LNCaP clone FGC (cell line): ENCODE results near the gene DGCR2.

Experiments used
- DNase-seq: peaks from one replicate; pipeline ENCODE4 v3.0.0-alpha.2; 2011; ENCODE audit warnings: low read depth
- H3K4me3 ChIP-seq: 2 replicates; pipeline ENCODE4 v1.5.1; 2011; ENCODE audit warnings: mild to moderate bottlenecking, low read depth, low read length, control low read depth
- CTCF ChIP-seq: IDR thresholded peaks from 2 replicates; pipeline ENCODE4 v1.5.1; 2012; ENCODE audit warnings: mild to moderate bottlenecking; ENCODE audit not compliant: control insufficient read depth, insufficient read depth; ENCODE audit errors: extremely low read depth

Gene DGCR2, protein sequence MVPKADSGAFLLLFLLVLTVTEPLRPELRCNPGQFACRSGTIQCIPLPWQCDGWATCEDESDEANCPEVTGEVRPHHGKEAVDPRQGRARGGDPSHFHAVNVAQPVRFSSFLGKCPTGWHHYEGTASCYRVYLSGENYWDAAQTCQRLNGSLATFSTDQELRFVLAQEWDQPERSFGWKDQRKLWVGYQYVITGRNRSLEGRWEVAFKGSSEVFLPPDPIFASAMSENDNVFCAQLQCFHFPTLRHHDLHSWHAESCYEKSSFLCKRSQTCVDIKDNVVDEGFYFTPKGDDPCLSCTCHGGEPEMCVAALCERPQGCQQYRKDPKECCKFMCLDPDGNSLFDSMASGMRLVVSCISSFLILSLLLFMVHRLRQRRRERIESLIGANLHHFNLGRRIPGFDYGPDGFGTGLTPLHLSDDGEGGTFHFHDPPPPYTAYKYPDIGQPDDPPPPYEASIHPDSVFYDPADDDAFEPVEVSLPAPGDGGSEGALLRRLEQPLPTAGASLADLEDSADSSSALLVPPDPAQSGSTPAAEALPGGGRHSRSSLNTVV

DNA sequence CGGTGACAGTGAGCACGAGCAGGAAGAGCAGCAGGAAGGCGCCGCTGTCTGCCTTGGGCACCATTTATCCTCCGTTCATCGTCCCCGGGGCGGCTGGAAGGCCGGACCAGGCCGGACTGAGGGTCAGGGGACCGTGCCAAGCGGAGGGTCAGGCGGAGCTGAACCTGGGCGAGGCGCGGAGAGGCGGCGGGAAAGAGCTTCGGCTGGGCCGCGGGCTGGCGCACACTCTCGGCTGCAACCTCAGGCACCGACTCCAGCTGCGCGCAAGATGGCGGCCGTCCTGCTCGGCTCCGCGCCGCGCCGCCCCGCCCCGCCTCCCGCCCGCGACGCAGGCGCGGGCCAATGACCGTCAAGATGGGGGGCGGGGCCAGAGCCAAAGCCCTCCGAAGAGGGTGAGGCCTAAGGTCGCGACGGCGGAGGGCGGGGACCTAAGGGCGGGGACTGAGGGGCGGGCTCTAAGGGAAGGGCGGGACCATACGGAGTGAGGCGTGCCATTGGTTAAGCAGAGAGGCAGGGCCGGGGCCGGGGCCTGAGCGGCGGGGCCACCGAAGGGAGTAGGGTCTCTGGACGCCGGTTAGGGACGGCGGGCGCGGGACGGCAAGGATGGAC, at the start of gene DGCR2:
Gene DGCR2 (minus strand): TSS at position 270 of the 609 bp plus-strand sequence. CDS start 206 bp downstream, at position 64.
- peak within 1 kb of the TSS; percentile 78 for H3K4me3 ChIP-seq
- TF ChIP-seq CTCF: no peak
- peak; percentile 76 for DNase-seq

GRCh38 chr22:19169947-19170318, 47.7 kb upstream of the DGCR2 start:
- no peak for TF ChIP-seq CTCF
- no peak overlapping the region for H3K4me3 ChIP-seq
- DNase-seq: no peak

DNA sequence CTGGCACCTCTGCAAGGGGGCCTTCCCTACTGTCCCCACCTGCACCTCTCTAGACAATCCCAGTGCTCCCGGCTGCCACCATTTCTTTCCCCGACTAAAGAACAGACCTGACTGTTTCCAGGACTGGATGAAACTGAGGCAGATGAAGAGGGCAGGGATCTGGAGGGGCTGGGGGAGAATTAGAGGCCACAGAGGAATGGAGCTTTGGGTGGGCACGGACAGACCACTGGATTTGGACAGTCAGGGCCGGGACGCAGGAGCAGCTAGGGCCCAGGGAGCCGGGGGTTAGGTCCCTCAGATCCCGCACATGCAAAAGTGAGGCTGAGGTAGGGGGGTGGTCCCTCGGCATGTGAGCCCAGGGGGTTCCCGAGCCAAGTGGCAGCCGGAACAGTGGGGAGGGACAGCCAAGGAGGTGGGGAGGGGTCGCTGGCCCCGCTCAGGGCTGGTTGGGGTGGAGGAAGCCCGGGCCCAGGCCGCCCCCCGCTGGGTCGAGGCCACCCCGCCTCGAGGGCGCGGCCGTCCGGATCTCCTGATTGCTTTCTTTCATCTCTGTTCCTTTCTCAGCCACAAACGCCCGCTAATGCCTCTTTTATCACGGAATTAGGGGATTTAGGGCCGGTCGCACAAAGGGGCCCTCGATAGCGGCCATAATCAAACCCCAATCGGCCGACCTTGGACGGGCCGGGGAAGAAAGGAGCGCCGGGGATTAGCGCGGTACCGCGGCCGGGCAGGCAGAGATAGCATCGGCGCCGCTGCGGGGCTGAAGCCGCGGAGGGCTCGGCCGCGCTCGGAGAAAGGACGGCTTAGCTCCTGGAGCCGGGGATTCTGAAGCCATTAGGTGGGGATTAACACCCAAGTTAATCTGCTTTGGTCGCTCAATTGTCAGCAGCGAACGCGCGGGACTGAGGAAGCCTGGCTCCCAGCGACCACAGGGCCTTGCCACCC, 47.1 kb upstream of the DGCR2 start:
- no peak overlapping the region for H3K4me3 ChIP-seq
- no peak for TF ChIP-seq CTCF
- DNase-seq: no peak

- no peak for TF ChIP-seq CTCF
- DNase-seq: no peak
- H3K4me3 ChIP-seq: no peak overlapping the region
Observed at GRCh38 chr22:19168088-19168890, 46.1 kb upstream of the DGCR2 start.

- DNase-seq: no peak
- no peak overlapping the region for H3K4me3 ChIP-seq
- TF ChIP-seq CTCF: no peak
Observed at GRCh38 chr22:19167106-19167869, 45.1 kb upstream of the DGCR2 start.
